ENCODE measurements around the gene TCF7L1.

The TCF7L1 gene

DNA sequence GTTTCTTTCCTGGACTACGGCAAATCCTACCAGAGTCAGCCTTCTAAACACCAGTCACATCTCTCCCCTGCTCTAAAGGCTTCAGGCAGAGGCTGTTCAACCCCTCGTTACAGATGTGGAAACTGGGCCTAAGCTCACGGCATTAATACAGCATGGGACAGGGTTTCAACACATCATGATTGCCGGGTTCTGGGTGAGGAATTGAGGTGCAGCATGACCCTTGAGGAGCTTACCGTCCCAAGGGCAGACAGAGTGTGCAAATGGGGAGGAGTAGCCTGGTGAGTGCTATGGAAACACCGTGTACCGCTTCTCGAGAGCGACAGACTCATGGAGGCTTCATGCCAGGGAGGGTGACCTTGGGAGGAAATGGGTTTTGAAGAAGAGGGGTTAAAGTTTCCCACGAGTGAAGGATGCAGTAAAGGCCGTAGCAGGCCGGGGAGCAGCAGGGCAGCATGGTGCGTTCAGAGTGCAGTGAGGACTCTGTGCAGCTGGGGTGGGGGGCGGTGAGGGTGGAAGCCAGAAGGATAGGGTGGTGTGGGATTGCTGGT, 143.5 kb downstream of the TCF7L1 start:
- Histone ChIP-seq H3K27me3 (ENCODE audit: control insufficient read depth, insufficient read depth, low read length) (no peaks in the 10 kb centered on the region), H3K27ac (no peak overlapping the region), H2AFZ (no peak overlapping the region), H3K9me3 (ENCODE audit: control insufficient read depth, low read length) (no peaks in the 10 kb centered on the region), H3K9ac (no peak overlapping the region), H3K79me2 (peaks cover 11% of the 10 kb centered on the region), H3K36me3 (ENCODE audit: control insufficient read depth, insufficient read depth, low read length) (no peaks in the 10 kb centered on the region), H3K4me1 (no peaks in the 10 kb centered on the region), H3K4me3 (ENCODE audit: low read depth, low read length) (no peak overlapping the region), H3K4me2 (ENCODE audit: low read length) (no peak overlapping the region)
- TF ChIP-seq, protein P1, sequence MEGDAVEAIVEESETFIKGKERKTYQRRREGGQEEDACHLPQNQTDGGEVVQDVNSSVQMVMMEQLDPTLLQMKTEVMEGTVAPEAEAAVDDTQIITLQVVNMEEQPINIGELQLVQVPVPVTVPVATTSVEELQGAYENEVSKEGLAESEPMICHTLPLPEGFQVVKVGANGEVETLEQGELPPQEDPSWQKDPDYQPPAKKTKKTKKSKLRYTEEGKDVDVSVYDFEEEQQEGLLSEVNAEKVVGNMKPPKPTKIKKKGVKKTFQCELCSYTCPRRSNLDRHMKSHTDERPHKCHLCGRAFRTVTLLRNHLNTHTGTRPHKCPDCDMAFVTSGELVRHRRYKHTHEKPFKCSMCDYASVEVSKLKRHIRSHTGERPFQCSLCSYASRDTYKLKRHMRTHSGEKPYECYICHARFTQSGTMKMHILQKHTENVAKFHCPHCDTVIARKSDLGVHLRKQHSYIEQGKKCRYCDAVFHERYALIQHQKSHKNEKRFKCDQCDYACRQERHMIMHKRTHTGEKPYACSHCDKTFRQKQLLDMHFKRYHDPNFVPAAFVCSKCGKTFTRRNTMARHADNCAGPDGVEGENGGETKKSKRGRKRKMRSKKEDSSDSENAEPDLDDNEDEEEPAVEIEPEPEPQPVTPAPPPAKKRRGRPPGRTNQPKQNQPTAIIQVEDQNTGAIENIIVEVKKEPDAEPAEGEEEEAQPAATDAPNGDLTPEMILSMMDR (IDR thresholded peaks at IDR 0.05), result no peak

DNA sequence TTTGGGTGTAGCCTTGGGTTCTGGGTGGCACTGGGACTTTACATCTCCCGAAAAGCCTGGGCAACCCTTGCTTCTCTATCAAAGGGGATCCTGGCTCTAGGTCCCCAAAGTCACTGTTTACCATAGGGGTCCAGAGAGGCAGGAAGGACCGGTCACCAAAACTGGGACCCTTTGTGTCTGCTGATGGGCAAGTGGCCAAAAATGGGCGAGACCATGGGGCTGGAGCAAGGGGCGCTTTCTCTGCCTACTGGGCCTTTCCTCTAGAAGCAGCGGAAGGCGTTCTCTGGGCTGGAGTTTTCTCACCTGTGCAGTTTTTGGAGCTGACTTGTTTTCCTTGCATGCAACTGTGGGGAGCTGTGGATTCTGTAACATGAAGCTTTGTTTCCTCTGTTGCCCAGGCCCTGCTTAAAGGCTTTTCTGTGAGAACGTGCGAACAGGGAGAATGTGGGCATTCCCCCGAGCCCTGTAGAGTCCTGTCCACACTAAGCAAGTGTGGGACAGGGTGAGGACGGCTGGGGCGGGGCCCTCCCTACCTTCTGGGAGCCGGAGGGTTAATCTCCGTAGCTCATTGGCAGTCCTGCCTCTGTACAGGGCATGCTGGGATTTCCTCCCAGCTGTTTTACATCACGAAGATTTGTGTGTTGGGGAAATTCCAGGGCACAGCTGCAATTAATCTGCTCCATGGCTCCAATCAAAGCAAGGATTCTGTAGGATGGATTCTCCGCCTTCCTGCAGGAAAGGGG, 144.4 kb downstream of the TCF7L1 start:
- Histone ChIP-seq H3K9ac (no peak overlapping the region), H3K4me3 (ENCODE audit: low read depth, low read length) (no peak overlapping the region)

DNA sequence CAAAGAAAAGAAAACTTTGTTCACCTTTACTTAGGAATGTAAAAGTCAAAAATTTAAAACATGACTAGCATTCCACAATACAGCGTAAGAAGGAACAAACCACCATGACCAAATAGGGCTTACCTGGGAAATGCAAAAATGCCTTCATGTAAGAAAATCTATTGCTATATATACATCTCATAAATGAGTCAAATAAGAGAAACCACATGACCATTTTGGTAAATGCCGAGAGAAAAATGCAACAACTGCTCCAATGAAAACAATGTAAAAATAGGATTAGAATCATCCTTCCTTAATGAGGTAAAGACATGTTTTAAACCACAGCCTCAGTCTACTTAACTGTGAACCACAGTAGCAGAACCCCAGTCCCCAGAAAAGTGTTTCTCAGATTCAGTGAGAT, 145.2 kb downstream of the TCF7L1 start:
- Histone ChIP-seq H3K79me2 (peaks cover 9% of the 10 kb centered on the region), H3K36me3 (ENCODE audit: control insufficient read depth, insufficient read depth, low read length) (no peaks in the 10 kb centered on the region), H3K4me2 (ENCODE audit: low read length) (no peak overlapping the region), H3K9me3 (ENCODE audit: control insufficient read depth, low read length) (no peaks in the 10 kb centered on the region), H3K27me3 (ENCODE audit: control insufficient read depth, insufficient read depth, low read length) (no peaks in the 10 kb centered on the region), H3K4me1 (no peaks in the 10 kb centered on the region), H3K27ac (no peak overlapping the region), H3K4me3 (ENCODE audit: low read depth, low read length) (no peak overlapping the region), H2AFZ (no peak overlapping the region), H3K9ac (no peak overlapping the region)
- TF ChIP-seq, protein P1 (IDR thresholded peaks at IDR 0.05), result no peak

More for the DNA sequence above, 144.4 kb downstream of the TCF7L1 start:
- Histone ChIP-seq H3K27ac (no peak overlapping the region), H3K4me2 (ENCODE audit: low read length) (no peak overlapping the region), H3K79me2 (peaks cover 11% of the 10 kb centered on the region), H2AFZ (no peak overlapping the region), H3K4me1 (no peaks in the 10 kb centered on the region), H3K9me3 (ENCODE audit: control insufficient read depth, low read length) (no peaks in the 10 kb centered on the region), H3K36me3 (ENCODE audit: control insufficient read depth, insufficient read depth, low read length) (no peaks in the 10 kb centered on the region), H3K27me3 (ENCODE audit: control insufficient read depth, insufficient read depth, low read length) (no peaks in the 10 kb centered on the region)
- TF ChIP-seq, protein P1 (IDR thresholded peaks at IDR 0.05), result no peak

DNA sequence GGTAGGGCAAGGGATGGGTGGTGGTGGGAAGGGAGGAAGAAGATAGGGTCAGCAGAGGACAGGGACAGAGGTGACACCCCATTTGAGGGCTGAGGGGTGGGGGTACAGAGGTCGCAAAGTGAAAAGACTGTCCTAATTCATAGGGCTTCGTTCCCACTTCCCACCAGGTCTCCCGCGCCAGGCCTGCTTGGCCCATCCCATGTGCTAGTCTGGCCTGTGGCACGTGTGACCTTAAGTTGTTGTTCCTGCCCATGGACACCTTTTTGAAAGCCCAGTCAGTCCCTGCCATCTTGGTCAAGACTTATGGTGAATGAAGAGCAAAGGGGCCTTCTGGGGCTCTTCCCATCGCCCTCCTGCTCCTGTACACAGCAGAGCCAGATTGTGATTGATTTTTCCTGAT, 148.4 kb downstream of the TCF7L1 start:
- Histone ChIP-seq H3K27me3 (ENCODE audit: control insufficient read depth, insufficient read depth, low read length) (no peaks in the 10 kb centered on the region), H3K4me1 (no peaks in the 10 kb centered on the region), H3K36me3 (ENCODE audit: control insufficient read depth, insufficient read depth, low read length) (no peaks in the 10 kb centered on the region), H3K4me2 (ENCODE audit: low read length) (no peak overlapping the region), H2AFZ (no peak overlapping the region), H3K4me3 (ENCODE audit: low read depth, low read length) (no peak overlapping the region), H3K9ac (no peak overlapping the region), H3K27ac (no peak overlapping the region), H3K79me2 (peaks cover 2% of the 10 kb centered on the region), H3K9me3 (ENCODE audit: control insufficient read depth, low read length) (no peaks in the 10 kb centered on the region)
- TF ChIP-seq, protein P1 (IDR thresholded peaks at IDR 0.05), result no peak

DNA sequence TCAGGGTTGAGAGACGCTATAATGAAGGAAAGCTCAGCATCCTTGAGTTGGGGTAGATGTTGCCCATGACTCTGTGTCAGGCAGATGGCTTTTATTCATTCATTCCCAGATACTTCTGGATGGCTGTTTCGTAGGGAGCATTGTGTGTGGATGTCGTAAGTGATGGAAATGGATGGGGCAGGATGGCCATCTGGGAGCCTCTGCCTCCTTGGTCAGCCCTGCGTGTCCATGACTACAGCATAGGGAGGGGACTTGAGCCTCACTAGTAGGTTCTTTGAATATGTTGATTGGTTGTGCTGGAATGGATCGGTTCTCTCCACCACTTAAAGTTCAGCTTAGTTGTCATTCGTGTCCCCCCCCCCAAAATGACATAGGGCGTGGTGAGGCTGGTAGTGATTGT, 149.7 kb downstream of the TCF7L1 start:
- Histone ChIP-seq H3K9me3 (ENCODE audit: control insufficient read depth, low read length) (no peaks in the 10 kb centered on the region), H3K79me2 (peaks cover 2% of the 10 kb centered on the region), H3K36me3 (ENCODE audit: control insufficient read depth, insufficient read depth, low read length) (no peaks in the 10 kb centered on the region), H3K9ac (no peak overlapping the region), H2AFZ (no peak overlapping the region), H3K4me1 (no peaks in the 10 kb centered on the region), H3K27me3 (ENCODE audit: control insufficient read depth, insufficient read depth, low read length) (no peaks in the 10 kb centered on the region), H3K4me3 (ENCODE audit: low read depth, low read length) (no peak overlapping the region), H3K27ac (no peak overlapping the region), H3K4me2 (ENCODE audit: low read length) (no peak overlapping the region)
- TF ChIP-seq, protein P1 (IDR thresholded peaks at IDR 0.05), result no peak

Measured in parathyroid adenoma (tissue), 2 donors.